Activated CD4-positive, CD25-positive, alpha-beta regulatory T cell (primary cell): ENCODE results near the gene DDX46.
"Not testable (repeated sequence)": the region's sequence is repeated elsewhere in the genome, so short reads cannot be mapped to it uniquely, and the experiment has no call there.

Experiments used
- DNase-seq, 4 experiments: peaks; one replicate each; lab custom pipeline; 2025; lab: John Stamatoyannopoulos, UW

The DDX46 gene

GRCh38 chr5:134758504-134759341 is at the start of gene DDX46:
Gene DDX46 (plus strand): TSS chr5:134758779. CDS start chr5:134758939, 160 bp downstream.
- peak; percentile 84 to 90 (median 88) for DNase-seq

GRCh38 chr5:134714120-134714519 is 44.5 kb upstream of the DDX46 start:
- no peak for DNase-seq

- no peak for DNase-seq
Observed at GRCh38 chr5:134714541-134714940, 44.0 kb upstream of the DDX46 start.

- not testable (repeated sequence) for DNase-seq
Observed at GRCh38 chr5:134715466-134715865, 43.1 kb upstream of the DDX46 start.

GRCh38 chr5:134724872-134725271 is 33.7 kb upstream of the DDX46 start:
- no peak for DNase-seq

- no peak for DNase-seq
Observed at GRCh38 chr5:134732819-134733218, 25.8 kb upstream of the DDX46 start.

GRCh38 chr5:134735243-134735642 is 23.3 kb upstream of the DDX46 start:
- no peak for DNase-seq

GRCh38 chr5:134736173-134736812 is 22.3 kb upstream of the DDX46 start:
- DNase-seq: no peak

GRCh38 chr5:134738133-134738962 is 20.2 kb upstream of the DDX46 start, which contains the start of gene CAMLG:
Gene CAMLG (plus strand): TSS chr5:134738548. CDS start chr5:134738621, 73 bp downstream.
- peak; percentile 92 to 96 (median 95) for DNase-seq

GRCh38 chr5:134738963-134739661 is 19.5 kb upstream of the DDX46 start:
- no peak for DNase-seq

- DNase-seq: no peak
Observed at GRCh38 chr5:134741052-134741451, 17.5 kb upstream of the DDX46 start.

- no peak for DNase-seq
Observed at GRCh38 chr5:134742134-134742533, 16.4 kb upstream of the DDX46 start.

- no peak for DNase-seq
Observed at GRCh38 chr5:134749415-134749814, 9.2 kb upstream of the DDX46 start.

GRCh38 chr5:134758176-134758503 is 439 bp upstream of the DDX46 start:
- DNase-seq: no peak

- not testable (repeated sequence) for DNase-seq
Observed at GRCh38 chr5:134767528-134768291, 9.1 kb downstream of the DDX46 start.

- DNase-seq: no peak
Observed at GRCh38 chr5:134769206-134769605, 10.6 kb downstream of the DDX46 start.

GRCh38 chr5:134772461-134773125 is 14.0 kb downstream of the DDX46 start:
- DNase-seq: no peak

- DNase-seq: no peak
Observed at GRCh38 chr5:134777366-134777765, 18.8 kb downstream of the DDX46 start.

- DNase-seq: no peak
Observed at GRCh38 chr5:134784241-134784920, 25.8 kb downstream of the DDX46 start.
